OCI-LY7 (cell line): ENCODE data around the gene NRXN2. TPM values are rescaled to one million over a fixed set of nuclear protein-coding genes. Genes with fewer than 3 reads are reported as not detected.

Experiments used
- BruUV-seq: library from RNA; stranded (reverse); fragments of 400-500 nt; replicated peaks from 2 replicates; lab custom pipeline; 2021; lab: Mats Ljungman, UMichigan
- CTCF ChIA-PET: fragments of 300-600 bp; sonication (Branson Sonifier 250); formaldehyde crosslinking; loops from one replicate; lab custom pipeline; 2022; ENCODE audit warnings: antibody characterized with exemption; ENCODE audit not compliant: unreplicated experiment; lab: Charles Lee
- POLR2A ChIA-PET: fragments of 300-600 bp; sonication (Branson Sonifier 250); formaldehyde crosslinking; loops from one replicate; lab custom pipeline; 2022; ENCODE audit warnings: antibody characterized with exemption; lab: Charles Lee
- DNase-seq: peaks from one replicate; pipeline ENCODE4 v3.0.0-alpha.2; 2015; ENCODE audit warnings: low spot score
- H2AFZ ChIP-seq: fragments of 200-600 bp; sonication (generic), shearing (Covaris generic); 2 replicates; pipeline ENCODE4 v1.6.1; 2014; ENCODE audit warnings: mild to moderate bottlenecking, antibody characterized with exemption, low read length, moderate library complexity
- H3K27ac ChIP-seq: fragments of 200-600 bp; sonication (generic); 2 replicates; pipeline ENCODE4 v1.5.1; 2014; ENCODE audit warnings: mixed run types, low read depth, mild to moderate bottlenecking, moderate library complexity, low read length, inconsistent platforms; ENCODE audit not compliant: poor library complexity, severe bottlenecking
- H3K36me3 ChIP-seq: fragments of 200-600 bp; sonication (generic); 2 replicates; pipeline ENCODE4 v1.6.1; 2014; ENCODE audit warnings: mild to moderate bottlenecking, antibody characterized with exemption, low read length, moderate library complexity, mixed read lengths; ENCODE audit not compliant: insufficient read depth
- H3K4me1 ChIP-seq: fragments of 200-600 bp; sonication (generic); 2 replicates; pipeline ENCODE4 v1.5.1; 2014; ENCODE audit warnings: mild to moderate bottlenecking, low read length; ENCODE audit not compliant: insufficient read depth, poor library complexity, severe bottlenecking
- H3K4me2 ChIP-seq: fragments of 200-600 bp; sonication (generic); 2 replicates; pipeline ENCODE4 v1.6.1; 2014; ENCODE audit warnings: mild to moderate bottlenecking, low read length
- H3K4me3 ChIP-seq: fragments of 200-600 bp; sonication (generic); 2 replicates; pipeline ENCODE4 v1.5.1; 2014; ENCODE audit warnings: mild to moderate bottlenecking, low read depth, low read length; ENCODE audit not compliant: poor library complexity, severe bottlenecking
- H3K79me2 ChIP-seq: fragments of 200-600 bp; sonication (generic); 2 replicates; pipeline ENCODE4 v1.6.1; 2016; ENCODE audit warnings: low read depth, mild to moderate bottlenecking, low read length, moderate library complexity, mixed read lengths; ENCODE audit not compliant: insufficient read depth
- H3K9me2 ChIP-seq: fragments of 200-600 bp; sonication (generic); 2 replicates; pipeline ENCODE4 v1.6.1; 2016; ENCODE audit warnings: mild to moderate bottlenecking, low read length, mixed read lengths; ENCODE audit not compliant: insufficient read depth
- H3K9me3 ChIP-seq: fragments of 200-600 bp; sonication (generic); 2 replicates; pipeline ENCODE4 v1.6.1; 2014; ENCODE audit warnings: mild to moderate bottlenecking, mixed run types, low read length, mixed read lengths
- H4K20me1 ChIP-seq: fragments of 200-600 bp; sonication (generic); 2 replicates; pipeline ENCODE4 v1.6.1; 2014; ENCODE audit warnings: mild to moderate bottlenecking, antibody characterized with exemption, low read length, moderate library complexity, mixed read lengths; ENCODE audit not compliant: insufficient read depth
- CTCF ChIP-seq: fragments of 200-600 bp; sonication (generic); conservative IDR thresholded peaks from 2 replicates; pipeline ENCODE4 v1.5.1; 2014; ENCODE audit warnings: mild to moderate bottlenecking, antibody characterized with exemption, low read length, moderate library complexity, mixed read lengths
- EZH2phosphoT487 ChIP-seq: fragments of 200-600 bp; sonication (generic); IDR thresholded peaks from 2 replicates; pipeline ENCODE4 v1.6.1; 2018; ENCODE audit warnings: low read depth, borderline replicate concordance, mild to moderate bottlenecking, mixed run types, antibody characterized with exemption, low read length, moderate library complexity, mixed read lengths
- intact Hi-C: fragments of 100-400 bp; cut with micrococcal nuclease; formaldehyde crosslinking; loops from one replicate; pipeline ENCODE4 v1.10.0; 2022; ENCODE audit not compliant: unreplicated experiment
- total RNA-seq, 2 experiments: library from RNA; depleted of rRNA in 1 of 2; stranded (reverse); fragments of >200 nt in 1 of 2; shearing (Covaris generic) in 1 of 2; gene quantifications; 2 replicates each; pipeline ENCODE4 v1.2.3, GENCODE V29; 2014 to 2022

The NRXN2 gene
- total RNA-seq, 2 experiments from 2014 or later: 2.4 to 3.3 TPM

GRCh38 chr11:64604458-64605243 lies 118.3 kb downstream of the NRXN2 start:
- H3K36me3 ChIP-seq: no peaks in the 10 kb centered on the region
- no peak overlapping the region for H2AFZ ChIP-seq
- POLR2A ChIA-PET: no interaction called here
- CTCF ChIA-PET: interaction anchor here (0.5 kb wide), 1 partner anchor 205 kb away, joined by 3 read pairs; no protein-coding TSS in a partner anchor
- no peaks in the 10 kb centered on the region for H3K9me3 ChIP-seq
- no peaks in the 10 kb centered on the region for H3K79me2 ChIP-seq
- no peak for TF ChIP-seq EZH2phosphoT487
- no peak for TF ChIP-seq CTCF
- H4K20me1 ChIP-seq: no peaks in the 10 kb centered on the region
- H3K4me2 ChIP-seq: no peak overlapping the region
- BruUV-seq: no TSS peak
- intact Hi-C loops: no loop called here
- no peak for DNase-seq
- no peaks in the 10 kb centered on the region for H3K9me2 ChIP-seq
- no peak overlapping the region for H3K27ac ChIP-seq
- H3K4me1 ChIP-seq: peaks cover 11% of the 10 kb centered on the region
- no peak overlapping the region for H3K4me3 ChIP-seq

- intact Hi-C loops: no loop called here
- Histone ChIP-seq H3K4me1 (peaks cover under 1% of the 10 kb centered on the region), H3K4me2 (no peak overlapping the region), H4K20me1 (no peaks in the 10 kb centered on the region), H3K79me2 (no peaks in the 10 kb centered on the region), H3K27ac (no peak overlapping the region), H2AFZ (no peak overlapping the region), H3K9me3 (no peaks in the 10 kb centered on the region), H3K4me3 (no peak overlapping the region), H3K36me3 (no peaks in the 10 kb centered on the region), H3K9me2 (no peaks in the 10 kb centered on the region)
- no peak for DNase-seq
- no TSS peak for BruUV-seq
- TF ChIP-seq EZH2phosphoT487 (no peak), CTCF (no peak)
- CTCF ChIA-PET: no interaction called here
- POLR2A ChIA-PET: no interaction called here
These were observed 119.4 kb downstream of the NRXN2 start for GRCh38 chr11:64603411-64604110.
